HepG2 (cell line): ENCODE measurements around the gene ATM. TPM values are rescaled to one million over a fixed set of nuclear protein-coding genes. Genes with fewer than 3 reads are reported as not detected.

Experiments used
- DNMT3B ChIP-seq: conservative IDR thresholded peaks from 2 replicates; pipeline ENCODE4 v1.6.1; 2016; ENCODE audit warnings: missing biosample characterization, control low read depth
- FOXK1 ChIP-seq: sonication (generic); formaldehyde crosslinking; IDR thresholded peaks from 2 replicates; pipeline ENCODE4 v1.4.0; 2020; ENCODE audit warnings: low read depth, missing genetic modification reagents, borderline replicate concordance
- MYC ChIP-seq: sonication (generic); formaldehyde crosslinking; IDR thresholded peaks from 2 replicates; pipeline ENCODE4 v1.9.0; 2021; ENCODE audit warnings: missing genetic modification reagents, borderline replicate concordance
- NONO ChIP-seq, 2 experiments: fragments of 450-650 bp in 1 of 2; sonication (generic) in 1 of 2; formaldehyde crosslinking in 1 of 2; IDR thresholded peaks in 1 of 2; conservative IDR thresholded peaks in 1 of 2; 2 replicates each; pipeline versions ENCODE4 v1.6.1 to v1.8.0; 2017 to 2022; ENCODE audit warnings: mild to moderate bottlenecking in 1 of 2, missing genetic modification reagents in 1 of 2, moderate library complexity in 1 of 2
- NR1H2 ChIP-seq: sonication (generic); formaldehyde crosslinking; IDR thresholded peaks from 2 replicates; pipeline ENCODE4 v1.8.1; 2022; ENCODE audit warnings: low read depth, missing genetic modification reagents, borderline replicate concordance
- PCBP1 ChIP-seq: fragments of 200-400 bp; formaldehyde crosslinking; IDR thresholded peaks from 2 replicates; pipeline ENCODE4 v1.6.1; 2017; ENCODE audit warnings: mild to moderate bottlenecking, low read depth, low read length, borderline replicate concordance
- POLR2A ChIP-seq, 2 experiments: IDR thresholded peaks; 2 replicates each; pipeline ENCODE4 v1.6.1; 2011; ENCODE audit warnings: low read depth in 2 of 2, low read length in 2 of 2, mild to moderate bottlenecking in 1 of 2, moderate library complexity in 1 of 2; ENCODE audit not compliant: insufficient read depth in 1 of 2
- RARG ChIP-seq: sonication (generic); formaldehyde crosslinking; IDR thresholded peaks from 2 replicates; pipeline ENCODE4 v1.4.0; 2020; ENCODE audit warnings: low read depth, mild to moderate bottlenecking, missing genetic modification reagents
- ZBTB7B ChIP-seq: sonication (generic); formaldehyde crosslinking; IDR thresholded peaks from 2 replicates; pipeline ENCODE4 v1.4.0; 2020; ENCODE audit warnings: missing genetic modification reagents
- ZNF205 ChIP-seq: IDR thresholded peaks from 2 replicates; pipeline ENCODE4 v1.6.1; 2018; ENCODE audit warnings: missing biosample characterization, missing genetic modification reagents
- ZNF292 ChIP-seq: sonication (generic); formaldehyde crosslinking; IDR thresholded peaks from 2 replicates; pipeline ENCODE4 v1.8.1; 2022; ENCODE audit warnings: mild to moderate bottlenecking, low read depth, missing genetic modification reagents, borderline replicate concordance
- ZNF317 ChIP-seq: sonication (generic); formaldehyde crosslinking; IDR thresholded peaks from 2 replicates; pipeline ENCODE4 v1.5.0; 2020; ENCODE audit warnings: mild to moderate bottlenecking, missing genetic modification reagents
- ZNF350 ChIP-seq: sonication (generic); formaldehyde crosslinking; IDR thresholded peaks from 2 replicates; pipeline ENCODE4 v1.4.0; 2020; ENCODE audit warnings: mild to moderate bottlenecking, low read depth, missing genetic modification reagents, borderline replicate concordance
- ZNF543 ChIP-seq: sonication (generic); formaldehyde crosslinking; IDR thresholded peaks from 2 replicates; pipeline ENCODE4 v1.4.0; 2020; ENCODE audit warnings: mild to moderate bottlenecking, missing genetic modification reagents
- ZNF564 ChIP-seq: sonication (generic); formaldehyde crosslinking; IDR thresholded peaks from 2 replicates; pipeline ENCODE4 v1.8.1; 2023; ENCODE audit warnings: mild to moderate bottlenecking, missing genetic modification reagents
- polyA plus RNA-seq, 8 experiments: library from polyadenylated mRNA; depleted of rRNA in 3 of 8; stranded (reverse) in 7 of 8; unstranded in 1 of 8; fragments of >200 nt; fragmentation: Illumina TruSeq in 4 of 8; extraction: Trizol in 4 of 8; gene quantifications; 2 replicates each; pipeline versions ENCODE4 v1.2.1 to v1.2.3, GENCODE V29; 2011 to 2016; ENCODE audit warnings: low read depth in 4 of 8, missing spikeins in 1 of 8, mixed read lengths in 1 of 8; ENCODE audit not compliant: insufficient read depth in 1 of 8
- total RNA-seq, 5 experiments: library from RNA; depleted of rRNA; stranded (reverse); fragments of >200 nt; fragmentation: Illumina TruSeq; extraction: Trizol; gene quantifications; 2 replicates each; pipeline ENCODE4 v1.2.3, GENCODE V29; 2016; ENCODE audit warnings: low read depth in 1 of 5
- TF ChIP-seq, protein P1 (sequence below): sonication (generic); formaldehyde crosslinking; conservative IDR thresholded peaks from 2 replicates; pipeline ENCODE4 v1.4.0; 2020; ENCODE audit warnings: missing genetic modification reagents
- TF ChIP-seq, protein P2 (sequence below): sonication (generic); formaldehyde crosslinking; IDR thresholded peaks from 2 replicates; pipeline ENCODE4 v1.5.0; 2020; ENCODE audit warnings: missing genetic modification reagents
- TF ChIP-seq, protein P3 (sequence below): sonication (generic); formaldehyde crosslinking; IDR thresholded peaks from 2 replicates; pipeline ENCODE4 v1.8.0; 2022; ENCODE audit warnings: low read depth, missing genetic modification reagents
- TF ChIP-seq, protein P4 (sequence below): sonication (generic); formaldehyde crosslinking; IDR thresholded peaks from 2 replicates; pipeline ENCODE4 v1.8.0; 2022; ENCODE audit warnings: missing genetic modification reagents, mild to moderate bottlenecking, borderline replicate concordance
- TF ChIP-seq, protein P5 (sequence below): sonication (generic); formaldehyde crosslinking; conservative IDR thresholded peaks from 2 replicates; pipeline ENCODE4 v1.4.0; 2020; ENCODE audit warnings: missing genetic modification reagents
- TF ChIP-seq, protein P6 (sequence below): fragments of 450-650 bp; IDR thresholded peaks from 2 replicates; pipeline ENCODE4 v1.6.1; 2016

The ATM gene
- total and polyA plus RNA-seq, 2 of the 13 experiments (the other 11 are each of a cell fraction or from before 2014, with no cell fraction given): 40.0 to 71.6 TPM

DNA sequence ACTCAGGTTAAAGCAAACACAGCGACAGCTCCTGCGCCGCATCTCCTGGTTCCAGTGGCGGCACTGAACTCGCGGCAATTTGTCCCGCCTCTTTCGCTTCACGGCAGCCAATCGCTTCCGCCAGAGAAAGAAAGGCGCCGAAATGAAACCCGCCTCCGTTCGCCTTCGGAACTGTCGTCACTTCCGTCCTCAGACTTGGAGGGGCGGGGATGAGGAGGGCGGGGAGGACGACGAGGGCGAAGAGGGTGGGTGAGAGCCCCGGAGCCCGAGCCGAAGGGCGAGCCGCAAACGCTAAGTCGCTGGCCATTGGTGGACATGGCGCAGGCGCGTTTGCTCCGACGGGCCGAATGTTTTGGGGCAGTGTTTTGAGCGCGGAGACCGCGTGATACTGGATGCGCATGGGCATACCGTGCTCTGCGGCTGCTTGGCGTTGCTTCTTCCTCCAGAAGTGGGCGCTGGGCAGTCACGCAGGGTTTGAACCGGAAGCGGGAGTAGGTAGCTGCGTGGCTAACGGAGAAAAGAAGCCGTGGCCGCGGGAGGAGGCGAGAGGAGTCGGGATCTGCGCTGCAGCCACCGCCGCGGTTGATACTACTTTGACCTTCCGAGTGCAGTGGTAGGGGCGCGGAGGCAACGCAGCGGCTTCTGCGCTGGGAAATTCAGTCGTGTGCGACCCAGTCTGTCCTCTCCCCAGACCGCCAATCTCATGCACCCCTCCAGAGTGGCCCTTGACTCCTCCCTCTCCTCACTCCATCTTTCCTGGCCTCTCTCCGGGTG is at the start of gene ATM, which contains the start of gene NPAT (continued):
- no peak for TF ChIP-seq NONO (IDR thresholded peaks at IDR 0.05)
- TF ChIP-seq NONO (CRISPR knock-in tag; conservative IDR thresholded peaks at IDR 0.05): 0 out of 2 replicates have a peak, but pooled peaks have one; percentile 55
- TF ChIP-seq POLR2A (IDR thresholded peaks at IDR 0.05; ENCODE audit: insufficient read depth in 1 of 2, low read depth in 2 of 2, low read length in 2 of 2): peak; percentile 87 to 92
- TF ChIP-seq FOXK1: peak; percentile 84
- TF ChIP-seq ZNF292 (CRISPR knock-in tag): 0 out of 2 replicates have a peak, but pooled peaks have one; percentile 29
- TF ChIP-seq, protein P1, sequence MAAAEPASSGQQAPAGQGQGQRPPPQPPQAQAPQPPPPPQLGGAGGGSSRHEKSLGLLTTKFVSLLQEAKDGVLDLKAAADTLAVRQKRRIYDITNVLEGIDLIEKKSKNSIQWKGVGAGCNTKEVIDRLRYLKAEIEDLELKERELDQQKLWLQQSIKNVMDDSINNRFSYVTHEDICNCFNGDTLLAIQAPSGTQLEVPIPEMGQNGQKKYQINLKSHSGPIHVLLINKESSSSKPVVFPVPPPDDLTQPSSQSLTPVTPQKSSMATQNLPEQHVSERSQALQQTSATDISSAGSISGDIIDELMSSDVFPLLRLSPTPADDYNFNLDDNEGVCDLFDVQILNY: peak; percentile 61; the same call in 1 of the 2 replicates
- TF ChIP-seq, protein P2, sequence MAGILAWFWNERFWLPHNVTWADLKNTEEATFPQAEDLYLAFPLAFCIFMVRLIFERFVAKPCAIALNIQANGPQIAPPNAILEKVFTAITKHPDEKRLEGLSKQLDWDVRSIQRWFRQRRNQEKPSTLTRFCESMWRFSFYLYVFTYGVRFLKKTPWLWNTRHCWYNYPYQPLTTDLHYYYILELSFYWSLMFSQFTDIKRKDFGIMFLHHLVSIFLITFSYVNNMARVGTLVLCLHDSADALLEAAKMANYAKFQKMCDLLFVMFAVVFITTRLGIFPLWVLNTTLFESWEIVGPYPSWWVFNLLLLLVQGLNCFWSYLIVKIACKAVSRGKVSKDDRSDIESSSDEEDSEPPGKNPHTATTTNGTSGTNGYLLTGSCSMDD: no peak
- TF ChIP-seq PCBP1: 0 out of 2 replicates have a peak, but pooled peaks have one; percentile 65
- TF ChIP-seq NR1H2: peak; percentile 52; the same call in 1 of the 2 replicates
- TF ChIP-seq ZNF317 (CRISPR knock-in tag): peak; percentile 33; the same call in 1 of the 2 replicates
- TF ChIP-seq, protein P3, sequence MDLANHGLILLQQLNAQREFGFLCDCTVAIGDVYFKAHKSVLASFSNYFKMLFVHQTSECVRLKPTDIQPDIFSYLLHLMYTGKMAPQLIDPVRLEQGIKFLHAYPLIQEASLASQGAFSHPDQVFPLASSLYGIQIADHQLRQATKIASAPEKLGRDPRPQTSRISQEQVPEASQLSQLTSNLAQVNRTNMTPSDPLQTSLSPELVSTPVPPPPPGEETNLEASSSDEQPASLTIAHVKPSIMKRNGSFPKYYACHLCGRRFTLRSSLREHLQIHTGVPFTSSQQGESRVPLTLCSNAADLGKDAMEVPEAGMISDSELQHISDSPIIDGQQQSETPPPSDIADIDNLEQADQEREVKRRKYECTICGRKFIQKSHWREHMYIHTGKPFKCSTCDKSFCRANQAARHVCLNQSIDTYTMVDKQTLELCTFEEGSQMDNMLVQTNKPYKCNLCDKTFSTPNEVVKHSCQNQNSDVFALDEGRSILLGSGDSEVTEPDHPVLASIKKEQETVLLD (CRISPR knock-in tag): peak; percentile 59
- TF ChIP-seq MYC: peak; percentile 91
- TF ChIP-seq ZBTB7B (CRISPR knock-in tag): peak; percentile 24; the same call in 1 of the 2 replicates
- TF ChIP-seq DNMT3B (CRISPR knock-in tag): 0 out of 2 replicates have a peak, but pooled peaks have one; percentile 21
- no peak for TF ChIP-seq RARG
- peak; percentile 85; the same call in 1 of the 2 replicates for TF ChIP-seq ZNF543
- TF ChIP-seq, protein P4, sequence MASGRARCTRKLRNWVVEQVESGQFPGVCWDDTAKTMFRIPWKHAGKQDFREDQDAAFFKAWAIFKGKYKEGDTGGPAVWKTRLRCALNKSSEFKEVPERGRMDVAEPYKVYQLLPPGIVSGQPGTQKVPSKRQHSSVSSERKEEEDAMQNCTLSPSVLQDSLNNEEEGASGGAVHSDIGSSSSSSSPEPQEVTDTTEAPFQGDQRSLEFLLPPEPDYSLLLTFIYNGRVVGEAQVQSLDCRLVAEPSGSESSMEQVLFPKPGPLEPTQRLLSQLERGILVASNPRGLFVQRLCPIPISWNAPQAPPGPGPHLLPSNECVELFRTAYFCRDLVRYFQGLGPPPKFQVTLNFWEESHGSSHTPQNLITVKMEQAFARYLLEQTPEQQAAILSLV (CRISPR knock-in tag): peak; percentile 69
- TF ChIP-seq ZNF205 (CRISPR knock-in tag): peak; percentile 58
- TF ChIP-seq ZNF564 (CRISPR knock-in tag): no peak
- TF ChIP-seq, protein P5, sequence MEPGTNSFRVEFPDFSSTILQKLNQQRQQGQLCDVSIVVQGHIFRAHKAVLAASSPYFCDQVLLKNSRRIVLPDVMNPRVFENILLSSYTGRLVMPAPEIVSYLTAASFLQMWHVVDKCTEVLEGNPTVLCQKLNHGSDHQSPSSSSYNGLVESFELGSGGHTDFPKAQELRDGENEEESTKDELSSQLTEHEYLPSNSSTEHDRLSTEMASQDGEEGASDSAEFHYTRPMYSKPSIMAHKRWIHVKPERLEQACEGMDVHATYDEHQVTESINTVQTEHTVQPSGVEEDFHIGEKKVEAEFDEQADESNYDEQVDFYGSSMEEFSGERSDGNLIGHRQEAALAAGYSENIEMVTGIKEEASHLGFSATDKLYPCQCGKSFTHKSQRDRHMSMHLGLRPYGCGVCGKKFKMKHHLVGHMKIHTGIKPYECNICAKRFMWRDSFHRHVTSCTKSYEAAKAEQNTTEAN (CRISPR knock-in tag): peak; percentile 55; the same call in 1 of the 2 replicates
- TF ChIP-seq, protein P6, sequence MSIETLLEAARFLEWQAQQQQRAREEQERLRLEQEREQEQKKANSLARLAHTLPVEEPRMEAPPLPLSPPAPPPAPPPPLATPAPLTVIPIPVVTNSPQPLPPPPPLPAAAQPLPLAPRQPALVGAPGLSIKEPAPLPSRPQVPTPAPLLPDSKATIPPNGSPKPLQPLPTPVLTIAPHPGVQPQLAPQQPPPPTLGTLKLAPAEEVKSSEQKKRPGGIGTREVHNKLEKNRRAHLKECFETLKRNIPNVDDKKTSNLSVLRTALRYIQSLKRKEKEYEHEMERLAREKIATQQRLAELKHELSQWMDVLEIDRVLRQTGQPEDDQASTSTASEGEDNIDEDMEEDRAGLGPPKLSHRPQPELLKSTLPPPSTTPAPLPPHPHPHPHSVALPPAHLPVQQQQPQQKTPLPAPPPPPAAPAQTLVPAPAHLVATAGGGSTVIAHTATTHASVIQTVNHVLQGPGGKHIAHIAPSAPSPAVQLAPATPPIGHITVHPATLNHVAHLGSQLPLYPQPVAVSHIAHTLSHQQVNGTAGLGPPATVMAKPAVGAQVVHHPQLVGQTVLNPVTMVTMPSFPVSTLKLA: peak; percentile 90
- peak; percentile 84; the same call in 1 of the 2 replicates for TF ChIP-seq ZNF350 (CRISPR knock-in tag)
